IMR-90 (cell line): ENCODE data around the gene PEX19. TPM values are rescaled to one million over a fixed set of nuclear protein-coding genes. Genes with fewer than 3 reads are reported as not detected.

ENCODE experiments used
- ATAC-seq: fragments of 200-7000 bp; cut with Tn5 transposase; 2 replicates; pipeline ENCODE4 v1.9.1; 2020; ENCODE audit warnings: low read depth, mild to moderate bottlenecking, moderate library complexity
- BruUV-seq: library from RNA; stranded (reverse); fragments of 400-500 nt; replicated peaks from 2 replicates; lab custom pipeline; 2021; lab: Mats Ljungman, UMichigan
- CTCF ChIA-PET: fragments of 300-600 bp; formaldehyde crosslinking; extraction: SDS; loops from one replicate; lab custom pipeline; 2021; ENCODE audit warnings: antibody characterized with exemption; lab: Yijun Ruan, JAX
- POLR2A ChIA-PET: fragments of 300-600 bp; sonication (Branson Sonifier 250); formaldehyde crosslinking; loops from one replicate; lab custom pipeline; 2022; ENCODE audit warnings: antibody characterized with exemption; ENCODE audit not compliant: unreplicated experiment; lab: Charles Lee
- DNase-seq: peaks from one replicate; pipeline ENCODE4 v3.0.0; 2013
- H2AFZ ChIP-seq: replicated peaks from 2 replicates; pipeline ENCODE3; 2013; ENCODE audit warnings: low read length, mild to moderate bottlenecking; ENCODE audit not compliant: poor library complexity
- H2AK5ac ChIP-seq: 2 replicates; pipeline ENCODE4 v1.6.1; 2013; ENCODE audit warnings: low read depth, low read length, inconsistent platforms
- H2AK9ac ChIP-seq: replicated peaks from 2 replicates; pipeline ENCODE3; 2013; ENCODE audit warnings: mild to moderate bottlenecking, low read depth, low read length, moderate library complexity; ENCODE audit not compliant: poor library complexity
- H2BK120ac ChIP-seq: 2 replicates; pipeline ENCODE4 v1.6.1; 2013; ENCODE audit warnings: low read depth, low read length, inconsistent platforms
- H2BK15ac ChIP-seq: 3 replicates; pipeline ENCODE4 v1.6.1; 2013; ENCODE audit warnings: low read depth, low read length, inconsistent platforms
- H2BK20ac ChIP-seq: 2 replicates; pipeline ENCODE4 v1.6.1; 2013; ENCODE audit warnings: low read depth, mild to moderate bottlenecking, inconsistent platforms, low read length, moderate library complexity
- H2BK5ac ChIP-seq: 2 replicates; pipeline ENCODE4 v1.6.1; 2013; ENCODE audit warnings: mild to moderate bottlenecking, low read depth, low read length, inconsistent platforms; ENCODE audit not compliant: poor library complexity, severe bottlenecking
- H3K14ac ChIP-seq: replicated peaks from 2 replicates; pipeline ENCODE4 v1.6.1; 2013; ENCODE audit warnings: low read depth, low read length, inconsistent platforms
- H3K18ac ChIP-seq: 2 replicates; pipeline ENCODE4 v1.6.1; 2013; ENCODE audit warnings: low read depth, low read length, control low read depth
- H3K23ac ChIP-seq: 2 replicates; pipeline ENCODE4 v1.6.1; 2013; ENCODE audit warnings: low read depth, low read length, inconsistent platforms
- H3K27ac ChIP-seq: 2 replicates; pipeline ENCODE4 v1.5.1; 2013; ENCODE audit warnings: mild to moderate bottlenecking, control low read depth, low read length; ENCODE audit not compliant: insufficient read depth
- H3K27me3 ChIP-seq: 2 replicates; pipeline ENCODE4 v1.6.1; 2013; ENCODE audit warnings: low read length; ENCODE audit not compliant: control insufficient read depth, insufficient read depth
- H3K36me3 ChIP-seq: 2 replicates; pipeline ENCODE4 v1.6.1; 2013; ENCODE audit warnings: low read length, mixed read lengths; ENCODE audit not compliant: control insufficient read depth, insufficient read depth
- H3K4ac ChIP-seq: 2 replicates; pipeline ENCODE4 v1.6.1; 2013; ENCODE audit warnings: low read depth, low read length, inconsistent platforms
- H3K4me1 ChIP-seq: 2 replicates; pipeline ENCODE4 v1.6.1; 2013; ENCODE audit warnings: low read length, mixed read lengths; ENCODE audit not compliant: control insufficient read depth, insufficient read depth
- H3K4me2 ChIP-seq: 2 replicates; pipeline ENCODE4 v1.6.1; 2013; ENCODE audit warnings: low read depth, mild to moderate bottlenecking, control low read depth, low read length, moderate library complexity
- H3K4me3 ChIP-seq: 2 replicates; pipeline ENCODE4 v1.5.1; 2013; ENCODE audit warnings: low read depth, mild to moderate bottlenecking, control low read depth, low read length, moderate library complexity; ENCODE audit not compliant: insufficient read depth
- H3K56ac ChIP-seq: 2 replicates; pipeline ENCODE4 v1.6.1; 2013; ENCODE audit warnings: low read length, inconsistent platforms; ENCODE audit not compliant: insufficient read depth; ENCODE audit errors: extremely low read depth
- H3K79me1 ChIP-seq, 2 experiments: 2 replicates each; pipeline ENCODE4 v1.6.1; 2013; ENCODE audit warnings: low read length in 2 of 2, inconsistent platforms in 1 of 2, low read depth in 1 of 2
- H3K9ac ChIP-seq: 2 replicates; pipeline ENCODE4 v1.6.1; 2013; ENCODE audit warnings: low read depth, low read length, control low read depth
- H3K9me1 ChIP-seq: 2 replicates; pipeline ENCODE4 v1.6.1; 2013; ENCODE audit warnings: low read length, inconsistent platforms; ENCODE audit not compliant: insufficient read depth
- H3K9me3 ChIP-seq: 2 replicates; pipeline ENCODE4 v1.6.1; 2013; ENCODE audit warnings: low read length; ENCODE audit not compliant: control insufficient read depth, insufficient read depth
- H4K20me1 ChIP-seq: 2 replicates; pipeline ENCODE4 v1.6.1; 2013; ENCODE audit warnings: low read length, inconsistent platforms; ENCODE audit not compliant: insufficient read depth
- H4K5ac ChIP-seq: 2 replicates; pipeline ENCODE4 v1.6.1; 2013; ENCODE audit warnings: mild to moderate bottlenecking, low read depth, low read length, control low read depth
- H4K8ac ChIP-seq, 2 experiments: 2 replicates each; pipeline ENCODE4 v1.6.1; 2013; ENCODE audit warnings: low read depth in 2 of 2, low read length in 2 of 2, control low read depth in 1 of 2, inconsistent platforms in 1 of 2
- H4K91ac ChIP-seq: 2 replicates; pipeline ENCODE4 v1.6.1; 2013; ENCODE audit warnings: low read depth, low read length, inconsistent platforms; ENCODE audit not compliant: insufficient read depth
- BHLHE40 ChIP-seq: fragments of 150-350 bp; IDR thresholded peaks from 2 replicates; pipeline ENCODE4 v1.6.1; 2016; ENCODE audit warnings: mild to moderate bottlenecking, low read depth, low read length
- CEBPB ChIP-seq: IDR thresholded peaks from 2 replicates; pipeline ENCODE4 v1.6.1; 2012; ENCODE audit warnings: low read depth, low read length, improper control_type of control experiment
- CHD1 ChIP-seq: IDR thresholded peaks from 2 replicates; pipeline ENCODE4 v1.6.1; 2012; ENCODE audit warnings: low read depth, low read length, improper control_type of control experiment
- CTCF ChIP-seq: conservative IDR thresholded peaks from 2 replicates; pipeline ENCODE4 v1.5.1; 2012; ENCODE audit warnings: mild to moderate bottlenecking, low read depth, low read length, improper control_type of control experiment
- ELK1 ChIP-seq: fragments of 150-350 bp; IDR thresholded peaks from 2 replicates; pipeline ENCODE4 v1.6.1; 2016; ENCODE audit warnings: low read depth, mild to moderate bottlenecking, low read length, moderate library complexity, borderline replicate concordance
- FOS ChIP-seq: fragments of 150-350 bp; IDR thresholded peaks from 2 replicates; pipeline ENCODE4 v1.6.1; 2016; ENCODE audit warnings: low read depth, low read length
- MAFK ChIP-seq: IDR thresholded peaks from 2 replicates; pipeline ENCODE4 v1.6.1; 2012; ENCODE audit warnings: low read depth, low read length, improper control_type of control experiment
- MAZ ChIP-seq: IDR thresholded peaks from 2 replicates; pipeline ENCODE4 v1.6.1; 2012; ENCODE audit warnings: low read depth, mild to moderate bottlenecking, low read length, improper control_type of control experiment, moderate library complexity, borderline replicate concordance
- MXI1 ChIP-seq: IDR thresholded peaks from 2 replicates; pipeline ENCODE4 v1.6.1; 2012; ENCODE audit warnings: low read depth, mild to moderate bottlenecking, low read length, moderate library complexity, borderline replicate concordance
- NFE2L2 ChIP-seq: fragments of 150-350 bp; IDR thresholded peaks from 2 replicates; pipeline ENCODE4 v1.6.1; 2016; ENCODE audit warnings: low read depth, mild to moderate bottlenecking, low read length
- POLR2A ChIP-seq: IDR thresholded peaks from 2 replicates; pipeline ENCODE4 v1.6.1; 2012; ENCODE audit warnings: mild to moderate bottlenecking, low read depth, low read length
- RAD21 ChIP-seq: IDR thresholded peaks from 2 replicates; pipeline ENCODE4 v1.6.1; 2012; ENCODE audit warnings: low read length, improper control_type of control experiment
- RCOR1 ChIP-seq: IDR thresholded peaks from 2 replicates; pipeline ENCODE4 v1.6.1; 2012; ENCODE audit warnings: mild to moderate bottlenecking, low read length, improper control_type of control experiment; ENCODE audit not compliant: insufficient replicate concordance
- RFX5 ChIP-seq: IDR thresholded peaks from 2 replicates; pipeline ENCODE4 v1.8.0; 2012; ENCODE audit warnings: low read depth, mild to moderate bottlenecking, low read length, moderate library complexity
- SMC3 ChIP-seq: fragments of 150-350 bp; IDR thresholded peaks from 2 replicates; pipeline ENCODE4 v1.6.1; 2016; ENCODE audit warnings: low read depth, mild to moderate bottlenecking, antibody characterized with exemption, low read length, moderate library complexity
- USF2 ChIP-seq: fragments of 150-350 bp; IDR thresholded peaks from 2 replicates; pipeline ENCODE4 v1.6.1; 2017; ENCODE audit warnings: mild to moderate bottlenecking, antibody characterized with exemption, low read length, low read depth
- WGBS, 2 experiments: methylation state at CpG; one replicate each; pipeline versions ENCODE4 v1.1.5 to v1.1.7; 2013; ENCODE audit warnings: missing lambda C conversion rate in 2 of 2; ENCODE audit not compliant: insufficient read length in 1 of 2; ENCODE audit errors: extremely low coverage in 2 of 2; 5-methylcytosine and 5-hydroxymethylcytosine counted together
- dilution Hi-C: fragments of 300-500 bp; cut with HindIII; formaldehyde crosslinking; loops from one replicate; pipeline ENCODE4 v1.14.3; 2018; ENCODE audit warnings: low sequenced_read_pairs; ENCODE audit not compliant: unreplicated experiment
- in situ Hi-C: fragments of 300-500 bp; cut with MboI; formaldehyde crosslinking; loops from 3 replicates; pipeline ENCODE4 v1.14.3; 2019; ENCODE audit warnings: low sequenced_read_pairs, inconsistent platforms, mixed read lengths
- intact Hi-C: fragments of 100-400 bp; cut with micrococcal nuclease; formaldehyde crosslinking; loops from 2 replicates; pipeline ENCODE4 v1.10.0; 2022
- polyA plus RNA-seq, 3 experiments: library from polyadenylated mRNA; depleted of rRNA; stranded (reverse); fragments of >200 nt; gene quantifications; 2 replicates each; pipeline ENCODE4 v1.2.3, GENCODE V29; 2012; ENCODE audit warnings: low replicate concordance in 1 of 3
- total RNA-seq: library from RNA; depleted of rRNA; stranded (reverse); fragments of >200 nt; gene quantifications from 2 replicates; pipeline ENCODE4 v1.2.3, GENCODE V29; 2012

Gene PEX19
- total and polyA plus RNA-seq, 2 of the 4 experiments (the other 2 are of a cell fraction): 44.5 to 67.7 TPM

GRCh38 chr1:160244209-160244608 lies 40.7 kb downstream of the PEX19 start:
- no TSS peak for BruUV-seq
- no peak for DNase-seq
- Histone ChIP-seq H3K18ac (no peak overlapping the region), H2AFZ (no peak overlapping the region), H4K91ac (no peak overlapping the region), H2BK5ac (no peak overlapping the region), H4K20me1 (peaks cover 20% of the 10 kb centered on the region), H3K4me3 (no peak overlapping the region), H3K27me3 (no peaks in the 10 kb centered on the region), H3K9me1 (no peaks in the 10 kb centered on the region), H3K27ac (no peak overlapping the region), H4K8ac (no peak overlapping the region), H3K56ac (no peak overlapping the region), H3K9ac (no peak overlapping the region), H2AK5ac (no peak overlapping the region), H3K36me3 (peaks cover 18% of the 10 kb centered on the region), H2BK120ac (no peak overlapping the region), H3K4ac (no peak overlapping the region), H4K5ac (no peak overlapping the region), H3K4me2 (no peak overlapping the region), H3K79me1 (peaks cover 25 to 51% of the 10 kb centered on the region in 2 experiments), H2BK20ac (no peak overlapping the region), H3K23ac (no peak overlapping the region), H2BK15ac (no peak overlapping the region), H3K14ac (no peak overlapping the region), H3K9me3 (no peaks in the 10 kb centered on the region), H2AK9ac (no peak overlapping the region), H3K4me1 (peaks cover 2% of the 10 kb centered on the region; the same call in 1 of the 2 replicates)
- intact Hi-C loops: loop anchor here (5.0 kb wide), 1 partner anchor 93 kb away; no protein-coding TSS in a partner anchor
- ChIA-PET POLR2A (interaction anchor here (0.6 kb wide), 1 partner anchor 106 kb away, joined by 3 read pairs; no protein-coding TSS in a partner anchor), CTCF (interaction anchor here (1.0 to 1.7 kb wide), 5 partner anchors 17 to 143 kb away, joined by 3 to 5 read pairs (median 4); no protein-coding TSS in a partner anchor)
- no CpG with 5 or more reads among the region's 1 CpG for WGBS, 2 experiments
- ATAC-seq: no peak
- in situ Hi-C loops: no loop called here
- dilution Hi-C loops: no loop called here
- TF ChIP-seq MXI1: no peak
- no peak for TF ChIP-seq CHD1
- no peak for TF ChIP-seq CTCF
- no peak for TF ChIP-seq MAFK
- no peak for TF ChIP-seq CEBPB
- no peak for TF ChIP-seq FOS
- TF ChIP-seq RAD21: no peak
- TF ChIP-seq RCOR1: no peak
- TF ChIP-seq MAZ: no peak
- no peak for TF ChIP-seq POLR2A
- TF ChIP-seq NFE2L2: no peak
- no peak for TF ChIP-seq RFX5
- TF ChIP-seq BHLHE40: no peak
- no peak for TF ChIP-seq ELK1
- TF ChIP-seq USF2: no peak
- TF ChIP-seq SMC3: no peak
